CD14-positive monocyte (primary cell): ENCODE data around the gene KCNJ16. TPM values are rescaled to one million over a fixed set of nuclear protein-coding genes. Genes with fewer than 3 reads are reported as not detected.

Experiments used
- DNase-seq, 3 donors: peaks; one replicate each; pipeline ENCODE4 v3.0.0-alpha.2; 2011 to 2022
- H2AFZ ChIP-seq: 2 replicates; pipeline ENCODE4 v1.6.0; 2012; ENCODE audit warnings: mild to moderate bottlenecking, low read depth, low read length, inconsistent platforms; ENCODE audit not compliant: insufficient read depth, poor library complexity, severe bottlenecking
- H3K27ac ChIP-seq, 2 donors: 1 replicate in 1 of 2; 2 replicates in 1 of 2; pipeline ENCODE4 v1.5.1; 2012 to 2013; ENCODE audit warnings: low read length in 2 of 2, control low read depth in 1 of 2, inconsistent platforms in 1 of 2, low read depth in 1 of 2, mild to moderate bottlenecking in 1 of 2
- H3K27me3 ChIP-seq, 2 donors: one replicate each; pipeline versions ENCODE4 v1.6.0 to v1.6.1; 2011 to 2013; ENCODE audit warnings: low read length in 2 of 2; ENCODE audit not compliant: control insufficient read depth in 2 of 2, insufficient read depth in 2 of 2
- H3K36me3 ChIP-seq, 2 donors: replicated peaks in 1 of 2; 1 replicate in 1 of 2; 2 replicates in 1 of 2; pipeline versions ENCODE4 v1.5.1 to v1.6.1; 2012 to 2013; ENCODE audit warnings: low read length in 2 of 2, control low read depth in 1 of 2, inconsistent platforms in 1 of 2, mild to moderate bottlenecking in 1 of 2; ENCODE audit not compliant: insufficient read depth in 2 of 2, control insufficient read depth in 1 of 2
- H3K4me1 ChIP-seq, 2 donors: 1 replicate in 1 of 2; 2 replicates in 1 of 2; pipeline versions ENCODE4 v1.5.1 to v1.6.1; 2012 to 2013; ENCODE audit warnings: low read length in 2 of 2, control low read depth in 1 of 2, inconsistent platforms in 1 of 2, mild to moderate bottlenecking in 1 of 2, moderate library complexity in 1 of 2; ENCODE audit not compliant: insufficient read depth in 2 of 2, control insufficient read depth in 1 of 2
- H3K4me2 ChIP-seq: replicated peaks from 2 replicates; pipeline ENCODE3; 2012; ENCODE audit warnings: low read length, moderate library complexity, mild to moderate bottlenecking; ENCODE audit not compliant: poor library complexity, severe bottlenecking; ENCODE audit errors: extremely low read depth
- H3K4me3 ChIP-seq, 3 experiments: fragments of 200-600 bp in 1 of 3; sonication (generic) in 1 of 3; replicated peaks in 1 of 3; 1 replicate in 2 of 3; 2 replicates in 1 of 3; pipeline ENCODE4 v1.5.1; 2011 to 2013; ENCODE audit warnings: low read length in 3 of 3, mild to moderate bottlenecking in 3 of 3, control low read depth in 2 of 3, low read depth in 2 of 3, inconsistent platforms in 1 of 3, moderate library complexity in 1 of 3
- H3K79me2 ChIP-seq: 2 replicates; pipeline ENCODE4 v1.6.0; 2012; ENCODE audit warnings: mild to moderate bottlenecking, control low read depth, inconsistent platforms, low read length, moderate library complexity; ENCODE audit not compliant: insufficient read depth
- H3K9ac ChIP-seq: 2 replicates; pipeline ENCODE4 v1.6.0; 2017; ENCODE audit warnings: low read length, mild to moderate bottlenecking; ENCODE audit not compliant: insufficient read depth, poor library complexity, severe bottlenecking
- H3K9me3 ChIP-seq, 2 donors: replicated peaks in 1 of 2; 1 replicate in 1 of 2; 2 replicates in 1 of 2; pipeline versions ENCODE4 v1.5.1 to v1.6.1; 2012 to 2013; ENCODE audit warnings: low read length in 2 of 2, control low read depth in 1 of 2; ENCODE audit not compliant: control insufficient read depth in 1 of 2, insufficient read depth in 1 of 2
- H4K20me1 ChIP-seq: 2 replicates; pipeline ENCODE4 v1.6.0; 2012; ENCODE audit warnings: mild to moderate bottlenecking, low read length, control low read depth, moderate library complexity; ENCODE audit not compliant: insufficient read depth
- H3K27ac Mint-ChIP-seq, 7 donors: one replicate each; pipeline ENCODE4 v1.8.0; 2020; ENCODE audit warnings: mild to moderate bottlenecking in 7 of 7, mixed read lengths in 7 of 7, moderate library complexity in 6 of 7, inconsistent platforms in 2 of 7
- H3K27me3 Mint-ChIP-seq, 3 donors: one replicate each; pipeline ENCODE4 v1.8.0; 2021 to 2022; ENCODE audit warnings: low read depth in 3 of 3, mild to moderate bottlenecking in 3 of 3, mixed read lengths in 3 of 3, moderate library complexity in 3 of 3, inconsistent platforms in 1 of 3
- H3K36me3 Mint-ChIP-seq, 2 donors: one replicate each; pipeline ENCODE4 v1.8.0; 2020; ENCODE audit warnings: mixed read lengths in 2 of 2, inconsistent platforms in 1 of 2, mild to moderate bottlenecking in 1 of 2
- H3K4me1 Mint-ChIP-seq: one replicate; pipeline ENCODE4 v1.8.0; 2020; ENCODE audit warnings: mild to moderate bottlenecking, mixed read lengths
- H3K4me3 Mint-ChIP-seq, 2 donors: one replicate each; pipeline ENCODE4 v1.8.0; 2020; ENCODE audit warnings: mild to moderate bottlenecking in 2 of 2, mixed read lengths in 2 of 2, moderate library complexity in 1 of 2
- H3K9me3 Mint-ChIP-seq, 7 donors: one replicate each; pipeline ENCODE4 v1.8.0; 2020 to 2022; ENCODE audit warnings: mixed read lengths in 7 of 7, mild to moderate bottlenecking in 6 of 7, moderate library complexity in 6 of 7, inconsistent platforms in 2 of 7
- WGBS: methylation state at CpG from one replicate; pipeline ENCODE4 v1.1.5; 2013; ENCODE audit warnings: missing lambda C conversion rate; ENCODE audit not compliant: insufficient coverage; 5-methylcytosine and 5-hydroxymethylcytosine counted together
- intact Hi-C, 2 donors: fragments of 100-400 bp; cut with micrococcal nuclease; formaldehyde crosslinking; loops; one replicate each; pipeline versions ENCODE4 v1.15.0 to v1.15.1; 2023
- polyA plus RNA-seq, 3 donors: library from polyadenylated mRNA; depleted of rRNA in 1 of 3; unstranded in 2 of 3; stranded (reverse) in 1 of 3; fragments of 300-500 nt in 2 of 3; fragments of >200 nt in 1 of 3; fragmentation: Illumina TruSeq in 2 of 3; gene quantifications; 1 replicate in 2 of 3; 2 replicates in 1 of 3; pipeline ENCODE4 v1.2.3, GENCODE V29; 2012 to 2021
- TF ChIP-seq, protein P1 (sequence below): fragments of 200-600 bp; IDR thresholded peaks from one replicate; pipeline ENCODE4 v1.8.0; 2022; ENCODE audit warnings: antibody characterized with exemption, mild to moderate bottlenecking

KCNJ16 gene
- polyA plus RNA-seq, 3 donors = not detected

DNA sequence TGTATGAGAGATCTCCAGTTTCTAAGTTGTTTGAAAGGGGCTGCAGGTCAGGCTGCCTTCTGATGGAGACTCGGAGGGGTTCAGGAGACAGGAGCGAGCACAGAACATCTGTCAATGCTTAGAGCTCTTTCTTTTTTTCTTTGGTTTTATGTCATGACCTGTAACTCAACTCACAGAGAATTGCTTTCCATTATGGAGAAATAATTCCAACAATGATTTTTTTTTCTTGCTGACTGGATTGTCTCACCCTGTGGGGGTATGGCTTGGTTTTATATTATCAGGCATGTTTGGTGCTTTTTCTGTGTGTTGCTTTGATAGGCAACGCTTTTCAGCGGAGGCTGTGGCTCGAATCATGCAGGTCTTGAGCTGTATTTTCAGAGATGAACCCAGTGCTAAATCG, 83.6 kb downstream of the KCNJ16 start:
- H2AFZ ChIP-seq = no peak overlapping the region
- TF ChIP-seq, protein P1, sequence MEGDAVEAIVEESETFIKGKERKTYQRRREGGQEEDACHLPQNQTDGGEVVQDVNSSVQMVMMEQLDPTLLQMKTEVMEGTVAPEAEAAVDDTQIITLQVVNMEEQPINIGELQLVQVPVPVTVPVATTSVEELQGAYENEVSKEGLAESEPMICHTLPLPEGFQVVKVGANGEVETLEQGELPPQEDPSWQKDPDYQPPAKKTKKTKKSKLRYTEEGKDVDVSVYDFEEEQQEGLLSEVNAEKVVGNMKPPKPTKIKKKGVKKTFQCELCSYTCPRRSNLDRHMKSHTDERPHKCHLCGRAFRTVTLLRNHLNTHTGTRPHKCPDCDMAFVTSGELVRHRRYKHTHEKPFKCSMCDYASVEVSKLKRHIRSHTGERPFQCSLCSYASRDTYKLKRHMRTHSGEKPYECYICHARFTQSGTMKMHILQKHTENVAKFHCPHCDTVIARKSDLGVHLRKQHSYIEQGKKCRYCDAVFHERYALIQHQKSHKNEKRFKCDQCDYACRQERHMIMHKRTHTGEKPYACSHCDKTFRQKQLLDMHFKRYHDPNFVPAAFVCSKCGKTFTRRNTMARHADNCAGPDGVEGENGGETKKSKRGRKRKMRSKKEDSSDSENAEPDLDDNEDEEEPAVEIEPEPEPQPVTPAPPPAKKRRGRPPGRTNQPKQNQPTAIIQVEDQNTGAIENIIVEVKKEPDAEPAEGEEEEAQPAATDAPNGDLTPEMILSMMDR = no peak
- intact Hi-C loops = no loop called here
- no peaks in the 10 kb centered on the region for H3K36me3 Mint-ChIP-seq
- no peaks in the 10 kb centered on the region for H3K27me3 Mint-ChIP-seq
- no peaks in the 10 kb centered on the region for H3K79me2 ChIP-seq
- H3K4me2 ChIP-seq = no peak overlapping the region
- no peak overlapping the region for H3K27ac Mint-ChIP-seq
- H3K36me3 ChIP-seq = no peaks in the 10 kb centered on the region
- H3K9me3 ChIP-seq = no peaks in the 10 kb centered on the region
- no peak overlapping the region for H3K4me3 ChIP-seq
- H3K9ac ChIP-seq = no peak overlapping the region
- no peaks in the 10 kb centered on the region for H3K4me1 ChIP-seq
- no peak overlapping the region for H3K27ac ChIP-seq
- H3K27me3 ChIP-seq = no peaks in the 10 kb centered on the region
- H4K20me1 ChIP-seq = no peaks in the 10 kb centered on the region
- no peaks in the 10 kb centered on the region for H3K9me3 Mint-ChIP-seq
- peaks cover 3% of the 10 kb centered on the region for H3K4me1 Mint-ChIP-seq
- WGBS = no CpG with 5 or more reads among the region's 6 CpGs
- DNase-seq = no peak
- no peak overlapping the region for H3K4me3 Mint-ChIP-seq

DNA sequence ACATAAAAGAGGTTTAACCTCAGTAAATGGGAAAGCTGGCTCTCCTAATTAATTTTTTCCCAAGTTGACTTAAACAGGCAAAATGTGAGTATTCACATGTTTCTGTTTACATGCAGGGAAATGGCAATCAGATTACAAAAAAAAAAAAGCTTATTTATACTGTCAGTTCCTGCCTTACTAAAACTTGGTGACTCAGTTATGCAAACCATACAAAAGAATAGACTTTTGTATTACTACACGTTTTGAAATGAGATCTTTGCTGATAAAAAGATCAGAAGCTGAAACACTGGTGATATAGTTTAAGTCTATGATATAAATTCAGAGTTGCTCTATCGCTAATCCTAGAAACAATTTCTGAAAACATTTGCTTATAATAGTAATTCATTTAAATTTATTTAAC, 85.0 kb downstream of the KCNJ16 start:
- H2AFZ ChIP-seq = no peak overlapping the region
- no peak overlapping the region for H3K4me3 ChIP-seq
- WGBS = no CpG with 5 or more reads among the region's 2 CpGs
- no peaks in the 10 kb centered on the region for H4K20me1 ChIP-seq
- H3K4me2 ChIP-seq = no peak overlapping the region
- peaks cover 3% of the 10 kb centered on the region for H3K4me1 Mint-ChIP-seq
- H3K79me2 ChIP-seq = no peaks in the 10 kb centered on the region
- H3K36me3 ChIP-seq = no peaks in the 10 kb centered on the region
- TF ChIP-seq, protein P1 = no peak
- peaks cover 0 to 3% (median 0%) of the 10 kb centered on the region in 7 donors for H3K9me3 Mint-ChIP-seq
- no peaks in the 10 kb centered on the region for H3K4me1 ChIP-seq
- H3K36me3 Mint-ChIP-seq = no peaks in the 10 kb centered on the region
- no peaks in the 10 kb centered on the region for H3K27me3 Mint-ChIP-seq
- no peak for DNase-seq
- H3K27ac Mint-ChIP-seq = no peak overlapping the region
- no peaks in the 10 kb centered on the region for H3K9me3 ChIP-seq
- H3K27me3 ChIP-seq = no peaks in the 10 kb centered on the region
- H3K4me3 Mint-ChIP-seq = no peak overlapping the region
- no peak overlapping the region for H3K27ac ChIP-seq
- intact Hi-C loops = no loop called here
- H3K9ac ChIP-seq = no peak overlapping the region
